Measurements from ENCODE around the gene ANKRD28. TPM values are rescaled to one million over a fixed set of nuclear protein-coding genes. Genes with fewer than 3 reads are reported as not detected.

ANKRD28 gene
- polyA plus RNA-seq, 1 experiment = 50.9 TPM

DNA sequence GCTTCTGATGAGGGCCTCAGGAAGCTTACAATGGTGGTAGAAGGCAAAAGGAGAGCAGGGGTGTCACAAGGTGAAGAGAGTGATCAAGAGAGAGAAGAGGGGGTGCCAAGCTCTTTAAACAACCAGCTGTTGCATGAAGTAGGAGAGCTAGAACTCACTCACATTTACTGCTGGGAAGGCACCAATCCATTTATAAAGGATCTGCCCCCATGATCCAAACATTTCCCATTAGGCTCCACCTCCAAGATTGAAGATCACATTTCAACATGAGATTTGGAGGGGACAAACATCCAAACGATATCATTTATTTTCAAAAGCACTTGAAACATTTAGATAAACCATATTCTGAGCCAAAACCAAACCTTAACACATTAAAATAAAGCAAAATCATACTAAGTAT is 26.3 kb downstream of the ANKRD28 start:
- POLR2A ChIA-PET = interaction anchor here (0.6 kb wide), 1 partner anchor 17 kb away, joined by 3 read pairs; no protein-coding TSS in a partner anchor
- DNase-seq (ENCODE audit: low read depth) = no peak
- Histone ChIP-seq H3K4me3 (ENCODE audit: low read depth, low read length) (no peak overlapping the region), H3K27me3 (ENCODE audit: control insufficient read depth, insufficient read depth, low read length) (no peaks in the 10 kb centered on the region), H3K36me3 (ENCODE audit: control insufficient read depth, insufficient read depth, low read length) (no peaks in the 10 kb centered on the region)
- CTCF ChIA-PET = interaction anchor here (0.6 kb wide), 1 partner anchor 728 kb away, joined by 3 read pairs; no protein-coding TSS in a partner anchor
- TF ChIP-seq, protein P1, sequence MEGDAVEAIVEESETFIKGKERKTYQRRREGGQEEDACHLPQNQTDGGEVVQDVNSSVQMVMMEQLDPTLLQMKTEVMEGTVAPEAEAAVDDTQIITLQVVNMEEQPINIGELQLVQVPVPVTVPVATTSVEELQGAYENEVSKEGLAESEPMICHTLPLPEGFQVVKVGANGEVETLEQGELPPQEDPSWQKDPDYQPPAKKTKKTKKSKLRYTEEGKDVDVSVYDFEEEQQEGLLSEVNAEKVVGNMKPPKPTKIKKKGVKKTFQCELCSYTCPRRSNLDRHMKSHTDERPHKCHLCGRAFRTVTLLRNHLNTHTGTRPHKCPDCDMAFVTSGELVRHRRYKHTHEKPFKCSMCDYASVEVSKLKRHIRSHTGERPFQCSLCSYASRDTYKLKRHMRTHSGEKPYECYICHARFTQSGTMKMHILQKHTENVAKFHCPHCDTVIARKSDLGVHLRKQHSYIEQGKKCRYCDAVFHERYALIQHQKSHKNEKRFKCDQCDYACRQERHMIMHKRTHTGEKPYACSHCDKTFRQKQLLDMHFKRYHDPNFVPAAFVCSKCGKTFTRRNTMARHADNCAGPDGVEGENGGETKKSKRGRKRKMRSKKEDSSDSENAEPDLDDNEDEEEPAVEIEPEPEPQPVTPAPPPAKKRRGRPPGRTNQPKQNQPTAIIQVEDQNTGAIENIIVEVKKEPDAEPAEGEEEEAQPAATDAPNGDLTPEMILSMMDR (IDR thresholded peaks at IDR 0.05; ENCODE audit: insufficient read depth, low read depth, low read length) = no peak

DNA sequence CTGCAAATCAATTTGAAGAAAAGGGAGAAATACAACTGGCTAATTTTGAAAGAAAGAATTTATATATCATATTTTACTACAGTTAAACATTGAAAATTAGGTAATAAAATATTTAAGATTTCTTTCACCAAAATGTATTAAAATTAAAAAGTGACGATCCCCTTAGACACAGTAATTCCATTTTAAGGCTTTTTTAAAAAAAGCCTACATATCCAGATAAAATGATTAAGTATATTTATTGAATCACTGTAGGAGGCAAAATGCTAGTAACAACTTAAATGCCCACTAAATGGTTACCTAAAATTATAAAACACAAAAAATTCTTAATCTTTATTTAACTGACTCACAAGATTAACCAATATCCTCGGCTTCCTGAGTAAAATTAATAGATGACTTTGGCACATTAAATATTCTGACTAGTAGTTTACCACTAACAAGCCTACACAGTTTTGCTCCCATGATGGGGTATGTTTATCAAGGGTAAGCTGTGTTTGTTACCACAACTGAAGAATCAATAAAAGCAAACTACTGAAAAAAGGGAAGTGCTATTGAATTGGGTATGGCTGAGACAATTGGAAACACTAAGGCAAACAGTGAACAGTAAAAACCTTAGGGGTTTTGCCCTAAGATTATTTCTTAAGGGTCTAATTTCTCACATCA is 28.4 kb downstream of the ANKRD28 start:
- DNase-seq (ENCODE audit: low read depth) = no peak
- TF ChIP-seq, protein P1 (IDR thresholded peaks at IDR 0.05; ENCODE audit: insufficient read depth, low read depth, low read length) = no peak
- ChIA-PET CTCF (no interaction called here), POLR2A (interaction anchor here (0.5 kb wide), 1 partner anchor 292 kb away, joined by 9 read pairs; no protein-coding TSS in a partner anchor)
- Histone ChIP-seq H3K36me3 (ENCODE audit: control insufficient read depth, insufficient read depth, low read length) (no peaks in the 10 kb centered on the region; the same call in 1 of the 2 replicates), H3K4me3 (ENCODE audit: low read depth, low read length) (no peak overlapping the region), H3K27me3 (ENCODE audit: control insufficient read depth, insufficient read depth, low read length) (no peaks in the 10 kb centered on the region)

DNA sequence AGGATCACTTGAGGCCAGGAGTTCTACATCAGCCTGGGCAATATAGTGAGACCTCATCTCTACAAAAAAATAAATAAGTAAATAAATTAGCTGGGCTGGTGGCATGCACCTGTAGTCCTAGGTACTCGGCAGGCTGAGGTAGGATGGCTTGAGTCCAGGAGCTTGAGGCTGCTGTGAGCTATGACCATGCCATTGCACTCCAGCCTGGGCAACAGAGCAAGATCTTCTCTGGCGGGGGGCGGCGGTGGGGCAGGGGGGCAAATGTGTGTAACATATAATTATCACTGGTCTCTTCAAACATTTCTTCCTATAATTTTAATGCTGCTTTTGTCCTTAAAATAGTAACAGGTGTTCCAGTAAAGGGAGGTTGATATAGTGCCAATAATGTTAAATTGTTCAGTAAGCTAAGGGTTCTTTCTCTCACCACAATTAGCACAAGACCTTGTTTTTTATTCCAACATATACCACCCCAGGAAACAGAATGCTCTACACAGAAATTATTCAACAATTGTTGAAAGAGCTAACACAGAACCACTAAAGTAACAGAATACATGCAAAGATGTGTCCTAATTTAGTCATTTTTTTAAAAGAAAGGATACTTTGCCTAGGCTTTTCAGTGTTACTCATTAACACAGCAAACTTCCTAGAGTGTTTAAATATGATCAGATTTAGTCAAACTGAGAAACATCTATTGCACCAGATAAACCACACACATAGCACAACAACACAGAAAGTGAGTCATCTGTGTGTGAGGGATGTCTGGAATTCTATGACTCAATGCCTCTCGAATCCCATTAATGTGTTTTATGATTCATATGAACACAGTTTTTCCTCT is 29.1 kb downstream of the ANKRD28 start:
- TF ChIP-seq, protein P1 (IDR thresholded peaks at IDR 0.05; ENCODE audit: insufficient read depth, low read depth, low read length) = no peak
- Histone ChIP-seq H3K4me3 (ENCODE audit: low read depth, low read length) (no peak overlapping the region), H3K36me3 (ENCODE audit: control insufficient read depth, insufficient read depth, low read length) (peaks cover 1% of the 10 kb centered on the region), H3K27me3 (ENCODE audit: control insufficient read depth, insufficient read depth, low read length) (no peaks in the 10 kb centered on the region)
- DNase-seq (ENCODE audit: low read depth) = peak; percentile 90
- CTCF ChIA-PET = no interaction called here
- POLR2A ChIA-PET = interaction anchor here (0.5 kb wide), 1 partner anchor 292 kb away, joined by 9 read pairs; no protein-coding TSS in a partner anchor

DNA sequence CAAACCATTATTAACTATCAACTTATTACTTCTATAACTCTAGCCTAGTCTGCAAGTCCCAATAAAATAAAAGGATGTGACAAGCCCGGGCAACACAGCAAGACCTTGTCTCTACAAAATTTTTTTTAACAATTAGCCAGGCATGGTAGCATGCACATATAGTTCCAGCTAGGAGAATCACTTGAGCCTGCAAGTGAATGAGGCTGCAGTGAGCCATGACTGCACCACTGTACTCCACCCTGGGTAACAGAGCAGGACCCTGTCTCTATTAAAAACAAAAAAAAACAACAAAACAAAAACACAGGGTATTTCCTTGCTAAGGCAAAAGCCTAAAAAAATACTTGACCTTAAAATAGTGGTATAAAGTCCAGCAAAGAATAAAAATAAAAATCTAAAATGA is 31.4 kb downstream of the ANKRD28 start:
- H3K4me3 ChIP-seq (ENCODE audit: low read depth, low read length) = no peak overlapping the region
- no peaks in the 10 kb centered on the region for H3K27me3 ChIP-seq (ENCODE audit: control insufficient read depth, insufficient read depth, low read length)
- peaks cover 1% of the 10 kb centered on the region for H3K36me3 ChIP-seq (ENCODE audit: control insufficient read depth, insufficient read depth, low read length)
- ChIA-PET POLR2A (no interaction called here), CTCF (no interaction called here)
- no peak for DNase-seq (ENCODE audit: low read depth)
- TF ChIP-seq, protein P1 (IDR thresholded peaks at IDR 0.05; ENCODE audit: insufficient read depth, low read depth, low read length) = no peak

DNA sequence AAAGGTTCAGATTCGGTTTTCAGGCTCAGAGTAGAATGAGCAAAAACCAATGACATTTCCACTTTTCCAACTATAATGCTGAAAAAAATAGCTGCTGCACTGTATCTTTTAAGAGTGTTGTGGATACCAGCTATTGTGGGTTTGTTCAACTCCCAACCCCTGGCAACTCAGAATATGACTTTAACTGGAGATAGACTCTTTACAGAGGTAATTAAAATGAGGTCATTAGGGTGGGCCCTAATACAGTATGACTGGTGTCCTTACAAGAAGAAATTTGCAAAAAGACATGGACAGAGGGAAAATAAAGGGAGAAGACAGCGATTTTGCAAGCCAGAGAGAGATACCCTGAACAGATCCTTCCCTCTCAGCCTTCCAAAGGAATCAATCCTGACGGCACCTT is 39.5 kb downstream of the ANKRD28 start:
- ChIA-PET POLR2A (no interaction called here), CTCF (no interaction called here)
- TF ChIP-seq, protein P1 (IDR thresholded peaks at IDR 0.05; ENCODE audit: insufficient read depth, low read depth, low read length) = no peak
- H3K36me3 ChIP-seq (ENCODE audit: control insufficient read depth, insufficient read depth, low read length) = peaks cover 2% of the 10 kb centered on the region
- no peak overlapping the region for H3K4me3 ChIP-seq (ENCODE audit: low read depth, low read length)
- H3K27me3 ChIP-seq (ENCODE audit: control insufficient read depth, insufficient read depth, low read length) = no peaks in the 10 kb centered on the region
- DNase-seq (ENCODE audit: low read depth) = no peak
